C4-2B (cell line): Measurements from ENCODE around the gene SPSB3.

Experiments used
- CTCF ChIP-seq: fragments of 450-650 bp; conservative IDR thresholded peaks from 2 replicates; pipeline ENCODE4 v1.5.1; 2017; ENCODE audit warnings: mild to moderate bottlenecking
- ZFX ChIP-seq: fragments of 450-650 bp; IDR thresholded peaks from 2 replicates; pipeline ENCODE4 v1.6.1; 2017

GRCh38 chr16:1815461-1815860, 33.1 kb upstream of the SPSB3 start:
- TF ChIP-seq CTCF (no peak), ZFX (no peak)
